Cardiac muscle cell (in vitro differentiated cells and primary cell): ENCODE results near the gene PRPF8. TPM values are rescaled to one million over a fixed set of nuclear protein-coding genes. Genes with fewer than 3 reads are reported as not detected.
"Not testable (repeated sequence)": the region's sequence is repeated elsewhere in the genome, so short reads cannot be mapped to it uniquely, and the experiment has no call there.

Experiments
- DNase-seq, 2 donors: peaks; one replicate each; pipeline versions ENCODE4 v3.0.0 to v3.0.0-alpha.2; 2010 to 2017; ENCODE audit warnings: low read depth in 1 of 2, low spot score in 1 of 2
- H3K27ac ChIP-seq: fragments of 200-600 bp; sonication (generic); 2 replicates; pipeline ENCODE4 v1.5.1; 2016
- H3K27me3 ChIP-seq: fragments of 200-600 bp; sonication (generic); 2 replicates; pipeline ENCODE4 v1.6.0; 2016; ENCODE audit warnings: control low read depth
- H3K36me3 ChIP-seq: fragments of 200-600 bp; sonication (generic); 2 replicates; pipeline ENCODE4 v1.5.1; 2016; ENCODE audit warnings: control low read depth
- H3K4me1 ChIP-seq: fragments of 200-600 bp; sonication (generic); 2 replicates; pipeline ENCODE4 v1.8.1; 2017; ENCODE audit warnings: low read depth, mild to moderate bottlenecking, mixed run types
- H3K4me3 ChIP-seq: fragments of 200-600 bp; sonication (generic); 2 replicates; pipeline ENCODE4 v1.5.1; 2016; ENCODE audit warnings: mild to moderate bottlenecking
- H3K9me3 ChIP-seq: fragments of 200-600 bp; sonication (generic); 2 replicates; pipeline ENCODE4 v1.5.1; 2017; ENCODE audit warnings: low read depth, mild to moderate bottlenecking, control low read depth
- polyA plus RNA-seq: library from polyadenylated mRNA; unstranded; fragments of >200 nt; fragmentation: Nextera tagmentation; extraction: Ambion mirVana; gene quantifications from 2 replicates; pipeline ENCODE4 v1.2.1, GENCODE V29; 2016
- total RNA-seq: library from RNA; depleted of rRNA; stranded (reverse); fragments of >200 nt; gene quantifications from 2 replicates; pipeline ENCODE4 v1.2.3, GENCODE V29; 2016
- TF ChIP-seq, protein P1 (sequence below): IDR thresholded peaks from 2 replicates; pipeline ENCODE4 v1.5.1; 2012; ENCODE audit warnings: low read depth, mild to moderate bottlenecking, low read length

The PRPF8 gene
- total and polyA plus RNA-seq, 2 experiments from 2014 or later, result 137 to 170 TPM

DNA sequence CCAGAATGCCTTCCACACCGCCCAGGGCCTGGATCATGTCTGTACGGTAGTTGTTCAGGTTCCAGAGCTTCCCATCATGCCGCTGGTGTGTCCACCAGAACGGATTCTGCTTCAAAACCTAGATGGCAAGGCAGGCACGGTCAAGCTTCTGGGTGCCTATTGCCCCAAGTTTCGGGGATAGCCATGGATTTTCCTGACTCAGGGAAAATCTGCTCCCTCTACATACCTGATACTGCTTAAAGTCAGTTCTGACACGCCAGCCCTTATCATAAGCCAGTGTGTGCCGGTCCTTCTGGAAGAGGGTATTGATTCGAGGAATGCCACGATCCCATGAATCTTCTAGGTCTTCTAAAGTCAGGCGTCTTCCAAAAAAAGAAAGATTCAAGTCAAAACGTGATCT is 23.6 kb downstream of the PRPF8 start:
- DNase-seq, result no peak
- Histone ChIP-seq H3K9me3 (no peaks in the 10 kb centered on the region), H3K36me3 (peaks cover 72% of the 10 kb centered on the region), H3K27ac (no peak overlapping the region), H3K4me1 (no peaks in the 10 kb centered on the region), H3K27me3 (no peaks in the 10 kb centered on the region), H3K4me3 (no peak overlapping the region)
- TF ChIP-seq, protein P1, sequence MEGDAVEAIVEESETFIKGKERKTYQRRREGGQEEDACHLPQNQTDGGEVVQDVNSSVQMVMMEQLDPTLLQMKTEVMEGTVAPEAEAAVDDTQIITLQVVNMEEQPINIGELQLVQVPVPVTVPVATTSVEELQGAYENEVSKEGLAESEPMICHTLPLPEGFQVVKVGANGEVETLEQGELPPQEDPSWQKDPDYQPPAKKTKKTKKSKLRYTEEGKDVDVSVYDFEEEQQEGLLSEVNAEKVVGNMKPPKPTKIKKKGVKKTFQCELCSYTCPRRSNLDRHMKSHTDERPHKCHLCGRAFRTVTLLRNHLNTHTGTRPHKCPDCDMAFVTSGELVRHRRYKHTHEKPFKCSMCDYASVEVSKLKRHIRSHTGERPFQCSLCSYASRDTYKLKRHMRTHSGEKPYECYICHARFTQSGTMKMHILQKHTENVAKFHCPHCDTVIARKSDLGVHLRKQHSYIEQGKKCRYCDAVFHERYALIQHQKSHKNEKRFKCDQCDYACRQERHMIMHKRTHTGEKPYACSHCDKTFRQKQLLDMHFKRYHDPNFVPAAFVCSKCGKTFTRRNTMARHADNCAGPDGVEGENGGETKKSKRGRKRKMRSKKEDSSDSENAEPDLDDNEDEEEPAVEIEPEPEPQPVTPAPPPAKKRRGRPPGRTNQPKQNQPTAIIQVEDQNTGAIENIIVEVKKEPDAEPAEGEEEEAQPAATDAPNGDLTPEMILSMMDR, result no peak

DNA sequence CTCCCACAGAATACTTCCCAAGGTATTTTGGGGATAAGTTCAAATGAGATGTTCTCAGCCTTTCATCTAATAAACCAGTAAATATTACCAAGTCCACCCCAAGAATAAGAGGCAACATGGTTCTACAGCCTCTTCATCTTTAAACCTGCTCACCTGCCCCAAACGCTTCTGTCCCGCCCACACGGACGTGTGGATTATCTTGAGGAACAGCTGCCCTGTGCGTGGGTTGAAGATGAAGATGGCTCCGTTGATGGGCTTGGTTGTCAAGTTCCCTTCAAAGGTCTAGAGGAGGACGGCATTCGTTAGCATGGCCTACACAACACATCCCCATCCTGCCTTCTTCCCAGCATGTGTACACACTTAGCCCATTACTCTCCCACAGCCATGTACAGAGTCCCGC is 26.6 kb downstream of the PRPF8 start:
- Histone ChIP-seq H3K9me3 (no peaks in the 10 kb centered on the region), H3K27ac (no peak overlapping the region), H3K4me3 (no peak overlapping the region), H3K27me3 (no peaks in the 10 kb centered on the region), H3K36me3 (peaks cover 85% of the 10 kb centered on the region), H3K4me1 (no peaks in the 10 kb centered on the region)
- TF ChIP-seq, protein P1, result no peak
- no peak for DNase-seq

DNA sequence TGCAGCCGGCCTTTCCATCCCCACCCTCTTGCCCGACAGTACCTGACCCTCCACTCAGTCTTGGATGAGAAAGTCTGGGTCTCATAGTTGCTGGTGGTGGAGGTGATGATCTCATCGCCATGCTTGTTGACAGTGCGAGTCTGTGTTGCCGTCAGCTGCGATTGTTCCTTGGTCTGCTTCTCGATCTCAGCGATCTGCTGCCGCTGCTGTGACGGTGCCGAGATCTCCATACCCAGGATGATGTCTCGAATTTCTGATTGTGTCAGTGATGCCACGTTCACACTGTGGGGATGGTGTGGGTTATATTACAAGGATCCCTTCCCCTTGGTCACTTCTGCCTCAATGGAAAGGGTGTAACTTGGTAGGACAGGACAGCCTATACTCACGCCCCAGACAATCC is 30.9 kb downstream of the PRPF8 start:
- no peak for DNase-seq
- H3K9me3 ChIP-seq, result no peaks in the 10 kb centered on the region
- no peak overlapping the region for H3K27ac ChIP-seq
- H3K4me3 ChIP-seq, result no peak overlapping the region
- H3K36me3 ChIP-seq, result peaks cover 70% of the 10 kb centered on the region
- no peaks in the 10 kb centered on the region for H3K27me3 ChIP-seq
- TF ChIP-seq, protein P1, result no peak
- H3K4me1 ChIP-seq, result peaks cover 6% of the 10 kb centered on the region

DNA sequence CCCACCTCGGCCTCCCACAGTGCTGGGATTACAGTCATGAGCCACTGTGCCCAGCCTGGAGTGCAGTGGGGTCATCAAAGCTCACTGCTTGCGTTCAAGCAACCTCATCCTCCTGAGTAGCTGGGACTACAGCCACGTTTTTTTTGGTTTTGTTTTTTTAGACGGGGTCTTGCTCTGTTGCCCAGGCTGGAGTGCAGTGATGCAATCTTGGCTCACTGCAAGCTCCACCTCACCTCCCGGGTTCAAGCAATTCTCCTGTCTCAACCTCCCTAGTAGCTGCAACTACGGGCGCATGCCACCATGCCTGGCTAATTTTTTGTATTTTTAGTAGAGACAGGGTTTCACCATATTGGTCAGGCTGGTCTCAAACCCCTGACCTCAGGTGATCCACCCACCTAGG is 31.9 kb downstream of the PRPF8 start:
- H3K4me3 ChIP-seq, H3K27ac ChIP-seq, H3K9me3 ChIP-seq, DNase-seq, H3K27me3 ChIP-seq: not testable (repeated sequence)
- peaks cover 14% of the 10 kb centered on the region for H3K4me1 ChIP-seq
- H3K36me3 ChIP-seq, result peaks cover 60% of the 10 kb centered on the region

DNA sequence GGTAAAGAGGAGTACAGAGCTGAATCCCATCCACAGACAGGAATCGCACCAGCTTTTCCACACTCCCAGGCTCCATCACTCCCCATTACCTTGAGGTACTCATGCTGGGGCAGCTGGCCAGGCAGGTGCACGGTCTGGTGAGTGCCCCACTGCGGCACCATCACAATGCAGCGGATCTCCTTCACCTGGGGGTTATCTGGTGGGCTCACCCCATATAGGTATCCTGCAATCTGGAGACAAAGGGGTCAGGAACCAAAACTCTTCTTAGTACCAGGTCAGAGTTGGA is 33.2 kb downstream of the PRPF8 start:
- Histone ChIP-seq H3K27me3 (no peaks in the 10 kb centered on the region), H3K36me3 (peaks cover 53% of the 10 kb centered on the region), H3K4me3 (no peak overlapping the region), H3K9me3 (no peaks in the 10 kb centered on the region), H3K27ac (peak overlapping the region; percentile 94), H3K4me1 (peaks cover 17% of the 10 kb centered on the region)
- DNase-seq, result no peak
- TF ChIP-seq, protein P1, result no peak

DNA sequence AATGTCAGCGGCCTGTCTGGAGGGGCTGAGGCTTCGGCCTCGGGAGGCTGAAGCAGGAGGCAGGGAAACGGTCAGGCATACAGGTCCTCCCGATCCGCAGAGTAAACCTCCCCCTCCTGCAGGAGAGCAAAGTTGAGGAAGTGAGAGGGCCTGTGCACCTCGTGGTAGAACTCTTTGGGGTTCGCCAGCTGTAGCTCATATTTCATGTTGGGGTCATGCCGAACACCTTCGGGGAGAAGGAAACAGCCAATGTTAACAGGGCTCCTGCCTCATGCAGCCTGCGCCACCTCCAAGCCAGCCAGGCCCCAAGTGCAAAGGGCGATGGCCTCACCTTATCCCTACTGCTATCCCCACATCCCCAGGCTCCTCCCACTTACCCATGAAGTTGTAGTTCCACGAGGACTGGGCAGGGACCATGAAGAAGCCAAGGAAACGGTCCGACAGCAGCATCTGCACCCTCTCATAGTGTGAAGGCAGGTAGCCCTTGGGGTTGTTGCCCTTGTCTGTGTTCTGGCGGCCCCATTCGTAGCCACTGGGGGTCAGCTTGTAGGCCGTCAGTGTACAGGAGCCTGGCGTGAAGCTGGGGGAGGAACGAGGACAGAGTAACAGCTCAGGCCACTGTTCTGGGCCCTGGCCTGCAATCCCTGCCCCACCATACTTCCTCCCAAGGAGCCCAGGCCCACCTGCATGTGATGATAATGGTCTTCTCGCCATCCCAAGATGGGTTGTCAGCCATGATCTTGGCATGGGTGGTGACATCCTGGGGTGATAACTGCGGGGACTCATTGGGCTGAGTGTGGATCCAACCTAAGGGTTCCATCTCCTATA is 33.7 kb downstream of the PRPF8 start:
- no peak overlapping the region for H3K4me3 ChIP-seq
- H3K4me1 ChIP-seq, result peaks cover 17% of the 10 kb centered on the region
- no peaks in the 10 kb centered on the region for H3K27me3 ChIP-seq
- TF ChIP-seq, protein P1, result no peak
- peaks cover 48% of the 10 kb centered on the region for H3K36me3 ChIP-seq
- H3K9me3 ChIP-seq, result no peaks in the 10 kb centered on the region
- H3K27ac ChIP-seq, result peak overlapping the region; percentile 94
- no peak for DNase-seq
